Activated CD4-positive, alpha-beta T cell treated with anti-CD3 and anti-CD28 coated beads, Interleukin-2, amount 10 ng/mL, durations not matched to agents 7 days and 5 days (primary cell): ENCODE measurements around the gene RAD9A. TPM values are rescaled to one million over a fixed set of nuclear protein-coding genes. Genes with fewer than 3 reads are reported as not detected.

Source experiments
- CTCF ChIA-PET: fragments of 350-600 bp; sonication (Branson Sonifier 250); formaldehyde crosslinking; loops from one replicate; lab custom pipeline; 2021; ENCODE audit warnings: antibody characterized with exemption; lab: Charles Lee
- POLR2A ChIA-PET: fragments of 350-600 bp; sonication (Branson Sonifier 250); formaldehyde crosslinking; loops from one replicate; lab custom pipeline; 2021; ENCODE audit warnings: antibody characterized with exemption; lab: Charles Lee
- DNase-seq: peaks from one replicate; pipeline ENCODE4 v3.0.0-alpha.2; 2020
- H3K27ac Mint-ChIP-seq: one replicate; pipeline ENCODE4 v1.8.0; 2021; ENCODE audit warnings: mild to moderate bottlenecking, moderate library complexity, mixed read lengths
- H3K27me3 Mint-ChIP-seq: one replicate; pipeline ENCODE4 v1.8.0; 2021; ENCODE audit warnings: mixed read lengths
- H3K36me3 Mint-ChIP-seq: one replicate; pipeline ENCODE4 v1.8.0; 2021; ENCODE audit warnings: low read depth, mixed read lengths
- H3K4me1 Mint-ChIP-seq: one replicate; pipeline ENCODE4 v1.8.0; 2021; ENCODE audit warnings: mixed read lengths
- H3K4me3 Mint-ChIP-seq: one replicate; pipeline ENCODE4 v1.8.0; 2021; ENCODE audit warnings: mild to moderate bottlenecking, moderate library complexity, mixed read lengths
- H3K9me3 Mint-ChIP-seq: one replicate; pipeline ENCODE4 v1.8.0; 2021; ENCODE audit warnings: mixed read lengths
- total RNA-seq, 2 experiments: library from RNA; stranded (reverse); gene quantifications; one replicate each; pipeline ENCODE4 v1.2.3, GENCODE V29; 2021

Gene RAD9A
- total RNA-seq, 2 experiments from 2014 or later: 49.3 to 53.7 TPM

GRCh38 chr11:67364783-67365722 is 26.7 kb upstream of the RAD9A start:
- Mint-ChIP-seq H3K4me3 (no peak overlapping the region), H3K27ac (peak overlapping the region; percentile 60), H3K36me3 (no peaks in the 10 kb centered on the region), H3K27me3 (peaks cover 51% of the 10 kb centered on the region), H3K9me3 (no peaks in the 10 kb centered on the region), H3K4me1 (peaks cover 36% of the 10 kb centered on the region)
- DNase-seq: no peak
- POLR2A ChIA-PET: no interaction called here
- CTCF ChIA-PET: interaction anchor here (1.4 to 30.3 kb wide), 3 partner anchors 9 to 21 kb away, joined by 3 to 841 read pairs (median 44); partner anchors contain the start of genes CLCF1, POLD4, PPP1CA and RAD9A

DNA sequence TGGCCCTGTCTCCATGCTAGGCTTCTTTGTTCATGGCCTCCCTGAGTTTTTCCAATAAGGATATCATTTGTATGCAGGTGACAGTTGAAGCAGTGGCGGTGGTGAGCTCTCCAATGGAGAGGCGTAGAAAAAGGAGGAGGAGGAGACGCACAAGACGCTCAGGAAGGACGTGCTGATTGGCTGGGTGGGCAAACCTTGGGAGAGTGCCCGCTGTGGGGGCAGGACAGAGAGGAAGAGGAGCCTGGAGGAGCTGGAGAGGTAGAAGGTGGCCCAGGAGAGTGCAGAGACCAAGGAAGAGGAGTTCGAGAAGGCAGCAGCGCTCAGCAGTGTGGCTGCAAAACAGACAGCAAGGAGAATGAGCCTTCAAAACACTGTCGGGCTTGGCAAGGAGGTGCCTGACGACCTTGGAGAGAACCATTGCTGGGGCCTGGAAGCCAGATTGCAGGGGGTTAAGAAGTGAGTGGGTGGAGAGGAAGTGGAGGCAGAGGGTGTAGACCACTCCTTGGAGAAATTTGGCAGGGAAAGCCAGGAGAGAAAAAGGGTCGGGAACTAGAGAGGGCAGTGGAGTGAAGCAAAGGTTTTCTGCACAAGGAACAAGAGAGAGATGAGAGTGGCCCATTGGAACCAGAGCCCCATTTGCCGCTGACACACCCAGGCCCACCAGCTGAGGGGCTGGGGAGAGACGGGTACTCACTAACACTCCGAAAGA is 25.9 kb upstream of the RAD9A start:
- no peaks in the 10 kb centered on the region for H3K36me3 Mint-ChIP-seq
- POLR2A ChIA-PET: no interaction called here
- no peak overlapping the region for H3K4me3 Mint-ChIP-seq
- H3K9me3 Mint-ChIP-seq: no peaks in the 10 kb centered on the region
- H3K4me1 Mint-ChIP-seq: peaks cover 41% of the 10 kb centered on the region
- CTCF ChIA-PET: interaction anchor here (0.7 to 30.3 kb wide), 4 partner anchors 8 to 20 kb away, joined by 3 to 841 read pairs (median 24); partner anchors contain the start of genes CLCF1, POLD4, PPP1CA and RAD9A
- H3K27ac Mint-ChIP-seq: no peak overlapping the region
- DNase-seq: no peak
- H3K27me3 Mint-ChIP-seq: peaks cover 58% of the 10 kb centered on the region

DNA sequence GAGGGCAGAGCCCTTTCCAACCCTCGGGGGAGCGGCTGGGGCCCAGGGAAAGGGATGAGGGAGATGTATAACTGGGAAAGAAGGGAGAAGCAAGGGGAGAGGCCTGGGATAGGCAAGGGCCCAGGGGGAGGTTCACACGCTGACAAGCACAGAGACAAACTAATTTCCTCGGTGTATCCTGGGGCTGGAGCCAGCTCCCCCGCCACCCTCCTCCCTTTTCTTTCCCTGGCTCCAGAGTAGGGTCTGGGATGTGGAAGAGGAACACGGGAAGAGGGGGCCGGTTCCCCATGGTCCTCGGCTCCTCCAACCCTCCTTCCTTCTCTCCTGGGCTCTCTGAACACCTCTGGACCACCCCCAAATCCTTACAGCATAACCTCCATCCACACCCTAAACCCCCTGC is 25.2 kb upstream of the RAD9A start:
- Mint-ChIP-seq H3K4me1 (peaks cover 44% of the 10 kb centered on the region), H3K27ac (no peak overlapping the region), H3K9me3 (no peaks in the 10 kb centered on the region), H3K27me3 (peaks cover 60% of the 10 kb centered on the region), H3K4me3 (no peak overlapping the region), H3K36me3 (no peaks in the 10 kb centered on the region)
- ChIA-PET CTCF (interaction anchor here (0.7 to 30.3 kb wide), 3 partner anchors 9 to 20 kb away, joined by 3 to 841 read pairs (median 3); partner anchors contain the start of genes CLCF1, PPP1CA, RAD9A and TBC1D10C), POLR2A (no interaction called here)
- DNase-seq: no peak

DNA sequence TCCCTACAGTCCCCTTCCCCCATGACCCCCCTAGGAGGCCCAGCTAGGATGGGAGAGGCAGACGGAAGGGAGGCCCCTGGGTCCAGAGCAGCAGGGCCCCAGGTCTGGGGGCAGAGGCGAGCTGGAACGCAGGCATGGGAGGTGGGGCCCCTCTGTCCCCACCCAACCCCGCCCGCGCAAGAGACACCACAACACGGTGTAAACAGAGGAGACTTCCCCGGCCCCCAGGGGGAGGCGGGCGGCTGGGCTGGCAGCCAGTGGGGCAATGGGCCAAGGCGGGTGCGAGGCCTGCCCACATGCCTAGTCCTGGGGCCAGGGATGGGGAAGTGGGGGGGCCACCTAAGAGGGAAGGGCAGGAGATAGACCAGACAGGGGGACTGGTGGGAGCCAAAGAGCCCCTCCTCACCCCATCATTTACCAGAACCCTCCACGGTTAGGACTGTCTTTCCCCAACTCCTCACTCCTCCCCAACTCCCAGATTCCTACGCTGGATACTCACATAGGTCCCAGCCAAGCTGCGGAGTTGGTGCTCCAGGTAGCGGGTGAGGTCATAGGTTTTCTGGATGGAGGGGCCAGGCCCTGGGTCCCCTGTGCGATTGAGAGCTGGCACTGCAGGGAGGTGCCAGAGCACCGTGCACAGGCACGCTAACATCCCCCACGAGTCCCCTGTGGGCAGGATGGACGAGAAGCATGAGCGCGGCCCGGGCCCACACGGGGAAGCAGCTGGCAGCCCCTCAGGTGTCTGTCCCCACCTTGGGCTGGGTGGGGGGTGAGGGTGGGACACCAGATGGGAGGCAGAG is 24.6 kb upstream of the RAD9A start:
- Mint-ChIP-seq H3K36me3 (no peaks in the 10 kb centered on the region), H3K4me3 (no peak overlapping the region), H3K27me3 (peaks cover 61% of the 10 kb centered on the region), H3K4me1 (peaks cover 47% of the 10 kb centered on the region), H3K9me3 (no peaks in the 10 kb centered on the region), H3K27ac (no peak overlapping the region)
- ChIA-PET CTCF (interaction anchor here (0.9 to 38.4 kb wide), 3 partner anchors 4 to 21 kb away, joined by 3 to 841 read pairs (median 841); partner anchors contain the start of genes CLCF1, POLD4, PPP1CA and RAD9A), POLR2A (no interaction called here)
- DNase-seq: no peak

GRCh38 chr11:67367761-67368227 is 24.0 kb upstream of the RAD9A start:
- peaks cover 46% of the 10 kb centered on the region for H3K4me1 Mint-ChIP-seq

GRCh38 chr11:67368621-67369020 is 23.2 kb upstream of the RAD9A start:
- DNase-seq: no peak
- Mint-ChIP-seq H3K36me3 (no peaks in the 10 kb centered on the region), H3K4me1 (peaks cover 45% of the 10 kb centered on the region), H3K9me3 (no peaks in the 10 kb centered on the region), H3K27me3 (peaks cover 54% of the 10 kb centered on the region), H3K4me3 (no peak overlapping the region), H3K27ac (peak overlapping the region; percentile 0)
- ChIA-PET CTCF (interaction anchor here (0.8 to 38.4 kb wide), 4 partner anchors 5 to 88 kb away, joined by 3 to 841 read pairs (median 424); partner anchors contain the start of genes CLCF1, POLD4, PPP1CA and RAD9A), POLR2A (no interaction called here)

More at GRCh38 chr11:67367761-67368227, 24.0 kb upstream of the RAD9A start:
- DNase-seq: no peak
- Mint-ChIP-seq H3K27ac (no peak overlapping the region), H3K36me3 (no peaks in the 10 kb centered on the region), H3K4me3 (no peak overlapping the region), H3K9me3 (no peaks in the 10 kb centered on the region), H3K27me3 (peaks cover 55% of the 10 kb centered on the region)
- ChIA-PET CTCF (interaction anchor here (0.9 to 38.4 kb wide), 3 partner anchors 4 to 22 kb away, joined by 3 to 841 read pairs (median 841); partner anchors contain the start of genes CLCF1, POLD4, PPP1CA and RAD9A), POLR2A (no interaction called here)

DNA sequence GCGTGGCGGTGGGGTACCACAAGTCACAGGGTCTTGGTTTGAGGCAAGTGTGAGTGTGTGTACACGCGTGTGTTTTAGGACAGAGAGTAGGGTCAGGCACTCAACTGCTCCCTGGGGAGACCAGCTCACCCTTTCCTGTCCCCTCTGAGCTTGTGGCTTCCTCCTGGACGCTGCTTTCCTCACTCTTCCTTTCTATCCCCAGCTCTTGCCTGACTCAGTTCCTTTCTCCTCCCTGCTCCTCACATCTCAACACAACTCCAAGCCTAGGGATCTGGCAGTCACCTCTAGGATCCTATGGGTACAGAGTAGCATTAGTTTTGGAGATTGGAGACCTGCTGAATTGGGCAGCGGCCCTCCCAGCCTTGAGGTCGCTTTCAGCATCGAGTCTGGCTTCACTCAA is 22.5 kb upstream of the RAD9A start:
- ChIA-PET CTCF (interaction anchor here (0.8 to 38.4 kb wide), 4 partner anchors 6 to 87 kb away, joined by 3 to 841 read pairs (median 424); partner anchors contain the start of genes CLCF1, POLD4, PPP1CA and RAD9A), POLR2A (no interaction called here)
- Mint-ChIP-seq H3K27ac (no peak overlapping the region), H3K36me3 (no peaks in the 10 kb centered on the region), H3K27me3 (peaks cover 59% of the 10 kb centered on the region), H3K4me1 (peaks cover 44% of the 10 kb centered on the region), H3K4me3 (no peak overlapping the region), H3K9me3 (no peaks in the 10 kb centered on the region)
- DNase-seq: no peak

GRCh38 chr11:67369801-67370284 is 21.9 kb upstream of the RAD9A start:
- no peak for DNase-seq
- POLR2A ChIA-PET: no interaction called here
- Mint-ChIP-seq H3K27ac (no peak overlapping the region), H3K27me3 (peaks cover 65% of the 10 kb centered on the region), H3K9me3 (no peaks in the 10 kb centered on the region), H3K4me3 (no peak overlapping the region), H3K36me3 (no peaks in the 10 kb centered on the region), H3K4me1 (peaks cover 44% of the 10 kb centered on the region)
- CTCF ChIA-PET: interaction anchor here (1.3 to 38.4 kb wide), 4 partner anchors 6 to 52 kb away, joined by 6 to 841 read pairs (median 426); partner anchors contain the start of genes CLCF1, POLD4, PPP1CA and RAD9A

GRCh38 chr11:67370351-67371076 is 21.3 kb upstream of the RAD9A start:
- ChIA-PET CTCF (interaction anchor here (1.6 to 38.4 kb wide), 4 partner anchors 7 to 109 kb away, joined by 3 to 841 read pairs (median 426); partner anchors contain the start of genes CLCF1, POLD4, PPP1CA and RAD9A), POLR2A (interaction anchor here (1.0 kb wide), 1 partner anchor 25 kb away, joined by 3 read pairs; no protein-coding TSS in a partner anchor)
- H3K9me3 Mint-ChIP-seq: no peaks in the 10 kb centered on the region
- no peak overlapping the region for H3K27ac Mint-ChIP-seq
- H3K27me3 Mint-ChIP-seq: peaks cover 66% of the 10 kb centered on the region
- H3K4me3 Mint-ChIP-seq: no peak overlapping the region
- H3K4me1 Mint-ChIP-seq: peaks cover 42% of the 10 kb centered on the region
- H3K36me3 Mint-ChIP-seq: no peaks in the 10 kb centered on the region
- DNase-seq: no peak

DNA sequence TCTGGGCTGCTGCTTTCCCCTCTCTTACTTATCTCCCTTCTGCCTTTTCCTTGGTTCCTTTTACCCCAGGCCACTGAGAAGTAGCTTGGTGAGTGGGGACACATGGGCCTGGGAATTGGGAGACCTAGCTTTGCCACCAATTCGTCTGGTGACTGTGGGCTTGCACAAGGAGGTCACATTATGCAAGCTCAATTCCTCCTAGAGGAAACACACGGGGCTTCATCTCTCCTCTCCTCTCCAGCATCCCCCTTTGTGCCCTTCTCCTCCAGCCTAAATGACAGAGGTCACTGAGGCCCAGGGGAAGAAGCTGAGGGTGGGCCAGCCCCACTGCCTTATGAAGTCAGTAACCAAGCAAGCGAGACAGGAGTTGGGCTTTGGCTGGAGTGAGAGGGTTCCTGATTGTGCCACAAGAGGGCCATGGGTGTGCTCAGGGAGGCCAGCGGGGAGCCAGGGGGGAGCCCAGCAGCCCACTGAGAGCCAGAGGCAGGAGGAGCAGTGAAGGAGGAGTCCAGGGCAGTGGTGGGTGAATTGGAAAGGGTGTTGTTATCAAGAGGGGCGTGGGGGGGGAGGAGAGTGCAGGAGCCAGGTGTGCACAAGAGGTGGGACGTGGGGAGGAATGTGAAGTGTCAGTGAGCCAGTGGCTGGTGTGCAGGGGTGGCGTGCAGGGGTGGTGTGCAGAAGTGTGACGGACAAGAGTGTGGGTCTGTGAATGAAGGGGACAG is 20.4 kb upstream of the RAD9A start:
- ChIA-PET POLR2A (interaction anchor here (1.0 kb wide), 1 partner anchor 25 kb away, joined by 3 read pairs; no protein-coding TSS in a partner anchor), CTCF (interaction anchor here (1.6 to 38.4 kb wide), 4 partner anchors 8 to 110 kb away, joined by 3 to 841 read pairs (median 426); partner anchors contain the start of genes CLCF1, POLD4, PPP1CA and RAD9A)
- Mint-ChIP-seq H3K9me3 (no peaks in the 10 kb centered on the region), H3K4me1 (peaks cover 39% of the 10 kb centered on the region), H3K4me3 (peak overlapping the region; percentile 45), H3K36me3 (no peaks in the 10 kb centered on the region), H3K27me3 (peaks cover 65% of the 10 kb centered on the region), H3K27ac (no peak overlapping the region)
- peak; percentile 24 for DNase-seq
